GM12874 (cell line): Measurements from ENCODE around the gene ISCU.

Experiments
- CTCF ChIP-seq: IDR thresholded peaks from 2 replicates; pipeline ENCODE4 v1.5.1; 2011; ENCODE audit warnings: low read depth, mild to moderate bottlenecking, control low read depth, low read length, moderate library complexity; ENCODE audit not compliant: insufficient read depth

ISCU gene

DNA sequence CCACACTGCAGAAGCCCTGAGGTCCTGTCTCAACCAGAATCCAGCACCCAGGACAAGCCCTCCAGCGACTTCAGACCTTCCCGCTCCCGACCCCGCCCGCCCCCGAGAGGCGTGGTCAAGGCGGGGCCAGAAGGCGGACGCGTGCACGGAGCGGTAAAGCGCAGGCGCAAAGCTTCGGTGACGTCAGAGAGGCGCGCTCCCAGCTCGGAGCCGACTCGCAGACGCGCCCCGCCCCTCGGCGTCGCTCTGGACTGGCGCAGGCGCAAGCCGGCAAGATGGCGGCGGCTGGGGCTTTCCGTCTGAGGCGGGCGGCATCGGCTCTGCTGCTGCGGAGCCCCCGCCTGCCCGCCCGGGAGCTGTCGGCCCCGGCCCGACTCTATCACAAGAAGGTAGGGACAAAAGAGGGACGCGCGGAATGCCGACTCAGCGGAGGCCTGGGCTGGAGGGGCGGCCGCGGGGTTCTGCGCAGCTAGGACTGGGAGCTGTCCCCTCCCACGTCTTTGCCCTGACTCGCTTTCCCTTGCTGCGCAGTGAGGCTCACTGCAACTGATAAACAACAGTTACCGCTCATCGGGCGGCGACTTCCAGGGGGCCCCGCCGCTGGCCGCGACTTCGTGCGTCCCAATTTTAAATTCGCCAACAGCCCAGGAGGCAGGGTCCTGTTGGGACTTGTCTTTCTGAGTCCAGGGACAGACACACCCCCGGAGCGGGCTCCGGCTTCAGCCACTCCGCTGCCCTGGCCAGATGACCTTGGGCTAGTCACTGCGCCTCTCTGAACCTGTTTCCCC lies at the start of gene ISCU:
TSS of gene ISCU (plus strand) at position 249 of the 788 bp plus-strand sequence. CDS start at position 276, 27 bp downstream.
- no peak for TF ChIP-seq CTCF

- TF ChIP-seq CTCF, result no peak
Measured at GRCh38 chr12:108514468-108514972, 47.9 kb upstream of the ISCU start.

GRCh38 chr12:108514973-108515814 lies 47.2 kb upstream of the ISCU start, which contains the start of gene FICD:
Gene FICD, plus strand, starts transcription at chr12:108515277. Its CDS starts 1,696 bp downstream, at chr12:108516973.
- no peak for TF ChIP-seq CTCF

DNA sequence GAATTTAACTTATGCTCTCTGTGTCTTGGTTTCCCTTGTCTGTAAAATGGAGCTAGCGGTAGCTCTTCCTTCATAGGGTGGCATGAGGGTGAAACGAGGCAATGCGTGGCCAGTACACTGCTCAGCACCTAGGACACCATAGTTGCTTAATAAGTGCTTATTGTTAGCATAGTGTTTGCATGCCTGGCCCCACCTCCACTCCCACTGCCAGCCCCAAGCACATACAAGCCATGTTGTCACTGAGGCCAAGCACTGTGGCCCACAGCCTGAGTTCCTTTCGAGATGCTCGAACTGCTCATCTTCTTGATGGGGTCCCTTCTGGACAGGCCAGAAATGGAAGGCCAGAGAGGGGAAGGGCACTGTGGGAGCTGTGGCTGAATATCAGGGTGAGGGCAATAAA lies 46.5 kb upstream of the ISCU start:
- TF ChIP-seq CTCF, result no peak

GRCh38 chr12:108516511-108517275 lies 45.7 kb upstream of the ISCU start:
- TF ChIP-seq CTCF, result no peak

GRCh38 chr12:108517288-108518100 lies 44.9 kb upstream of the ISCU start:
- TF ChIP-seq CTCF, result no peak
